ENCODE data around the gene PRDX5. TPM values are rescaled to one million over a fixed set of nuclear protein-coding genes. Genes with fewer than 3 reads are reported as not detected.

PRDX5 gene
- total RNA-seq: 238 and 245 TPM in 2 replicates

DNA sequence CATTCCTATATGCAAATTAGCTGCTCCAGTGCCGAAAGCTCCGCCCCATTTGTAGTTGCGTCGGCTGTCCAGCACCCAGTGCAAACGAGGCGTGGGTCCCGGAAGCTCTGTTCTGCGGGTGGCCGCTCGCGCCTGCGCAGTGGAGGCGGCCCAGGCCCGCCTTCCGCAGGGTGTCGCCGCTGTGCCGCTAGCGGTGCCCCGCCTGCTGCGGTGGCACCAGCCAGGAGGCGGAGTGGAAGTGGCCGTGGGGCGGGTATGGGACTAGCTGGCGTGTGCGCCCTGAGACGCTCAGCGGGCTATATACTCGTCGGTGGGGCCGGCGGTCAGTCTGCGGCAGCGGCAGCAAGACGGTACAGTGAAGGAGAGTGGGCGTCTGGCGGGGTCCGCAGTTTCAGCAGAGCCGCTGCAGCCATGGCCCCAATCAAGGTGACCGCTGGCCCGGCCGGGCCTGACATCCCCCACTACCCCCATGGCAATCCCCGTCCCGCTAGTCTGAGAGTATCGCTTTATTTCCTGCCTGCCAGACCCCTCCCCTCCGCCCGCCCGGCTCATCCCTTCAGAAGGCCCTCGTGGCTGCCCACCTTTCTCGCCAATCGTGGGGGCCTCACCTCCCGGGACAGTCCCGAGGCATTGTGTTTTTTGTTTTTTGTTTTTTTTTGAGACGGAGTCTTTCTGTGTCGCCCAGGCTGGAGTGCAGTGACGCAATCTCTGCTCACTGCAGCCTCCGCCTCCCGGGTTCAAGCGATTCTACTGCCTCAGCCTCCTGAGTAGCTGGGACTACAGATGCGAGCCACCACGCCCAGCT lies at the start of gene PRDX5:
TSS of gene PRDX5 (plus strand) at position 161 of the 805 bp plus-strand sequence. CDS start at position 256, 95 bp downstream.
- Histone ChIP-seq H2AFZ (ENCODE audit: low read length) (peak within 1 kb of the TSS; percentile 67), H3K27ac (ENCODE audit: low read depth, low read length) (peak within 1 kb of the TSS; percentile 97), H3K79me2 (ENCODE audit: insufficient read depth, low read length) (peaks cover 26% of the 10 kb centered on the region), H3K27me3 (ENCODE audit: insufficient read depth, low read length) (no peaks in the 10 kb centered on the region), H3K9me3 (ENCODE audit: low read depth, low read length) (no peaks in the 10 kb centered on the region), H3K4me3 (ENCODE audit: insufficient read depth, low read length) (peak within 1 kb of the TSS; percentile 99), H3K4me2 (ENCODE audit: insufficient read depth, low read length) (peak within 1 kb of the TSS; percentile 92), H3K4me1 (ENCODE audit: insufficient read depth, low read length) (peaks cover 11% of the 10 kb centered on the region), H3K36me3 (ENCODE audit: insufficient read depth, low read length) (peaks cover 30% of the 10 kb centered on the region), H4K20me1 (ENCODE audit: insufficient read depth, low read length) (peaks cover 7% of the 10 kb centered on the region)
- TF ChIP-seq, protein P1, sequence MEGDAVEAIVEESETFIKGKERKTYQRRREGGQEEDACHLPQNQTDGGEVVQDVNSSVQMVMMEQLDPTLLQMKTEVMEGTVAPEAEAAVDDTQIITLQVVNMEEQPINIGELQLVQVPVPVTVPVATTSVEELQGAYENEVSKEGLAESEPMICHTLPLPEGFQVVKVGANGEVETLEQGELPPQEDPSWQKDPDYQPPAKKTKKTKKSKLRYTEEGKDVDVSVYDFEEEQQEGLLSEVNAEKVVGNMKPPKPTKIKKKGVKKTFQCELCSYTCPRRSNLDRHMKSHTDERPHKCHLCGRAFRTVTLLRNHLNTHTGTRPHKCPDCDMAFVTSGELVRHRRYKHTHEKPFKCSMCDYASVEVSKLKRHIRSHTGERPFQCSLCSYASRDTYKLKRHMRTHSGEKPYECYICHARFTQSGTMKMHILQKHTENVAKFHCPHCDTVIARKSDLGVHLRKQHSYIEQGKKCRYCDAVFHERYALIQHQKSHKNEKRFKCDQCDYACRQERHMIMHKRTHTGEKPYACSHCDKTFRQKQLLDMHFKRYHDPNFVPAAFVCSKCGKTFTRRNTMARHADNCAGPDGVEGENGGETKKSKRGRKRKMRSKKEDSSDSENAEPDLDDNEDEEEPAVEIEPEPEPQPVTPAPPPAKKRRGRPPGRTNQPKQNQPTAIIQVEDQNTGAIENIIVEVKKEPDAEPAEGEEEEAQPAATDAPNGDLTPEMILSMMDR (IDR thresholded peaks at IDR 0.05; ENCODE audit: extremely low read depth, low read depth, low read length): peak; percentile 27
- DNase-seq (ENCODE audit: insufficient read length, low spot score, missing footprints): peak; percentile 100

DNA sequence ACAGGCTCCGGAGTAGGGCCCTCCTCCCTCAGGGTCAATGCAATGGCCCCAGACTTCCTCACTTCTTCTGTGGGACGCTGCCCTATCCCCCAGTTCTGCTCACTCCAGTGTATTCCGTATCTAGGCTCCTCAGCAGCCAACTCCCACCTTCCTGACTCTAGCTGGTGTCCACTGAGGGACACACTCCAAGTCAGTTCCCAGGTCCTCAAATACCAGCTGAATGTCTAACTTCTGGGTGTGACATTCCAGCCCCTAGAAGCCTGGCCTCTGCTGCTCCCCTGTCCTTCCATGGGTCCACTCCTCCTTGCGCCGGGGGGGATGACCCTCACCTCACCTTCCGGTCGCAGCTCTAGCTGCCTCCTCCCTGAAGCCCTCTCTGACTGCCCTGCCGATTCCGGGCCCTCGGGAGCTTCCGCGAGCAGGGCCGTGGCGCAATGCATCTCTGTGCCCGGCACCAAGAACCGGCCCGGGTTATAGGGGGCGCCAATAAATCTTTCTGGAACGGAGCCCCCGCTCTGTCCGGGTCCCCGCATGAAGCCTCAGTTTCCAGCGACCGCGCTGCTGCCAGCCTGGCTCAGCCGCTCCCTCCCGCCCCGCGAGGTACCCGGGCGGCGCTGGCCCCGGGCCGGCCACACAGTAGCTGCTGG lies 48.9 kb upstream of the PRDX5 start:
- H3K4me1 ChIP-seq (ENCODE audit: insufficient read depth, low read length): peaks cover 27% of the 10 kb centered on the region
- peak overlapping the region; percentile 56 for H2AFZ ChIP-seq (ENCODE audit: low read length)
- TF ChIP-seq, protein P1 (IDR thresholded peaks at IDR 0.05; ENCODE audit: extremely low read depth, low read depth, low read length): no peak
- no peaks in the 10 kb centered on the region for H3K27me3 ChIP-seq (ENCODE audit: insufficient read depth, low read length)
- peak overlapping the region; percentile 94 for H3K27ac ChIP-seq (ENCODE audit: low read depth, low read length)
- DNase-seq (ENCODE audit: insufficient read length, low spot score, missing footprints): peak; percentile 90
- H3K4me3 ChIP-seq (ENCODE audit: insufficient read depth, low read length): peak overlapping the region; percentile 74
- H4K20me1 ChIP-seq (ENCODE audit: insufficient read depth, low read length): no peaks in the 10 kb centered on the region
- H3K4me2 ChIP-seq (ENCODE audit: insufficient read depth, low read length): peak overlapping the region; percentile 96
- H3K9me3 ChIP-seq (ENCODE audit: low read depth, low read length): no peaks in the 10 kb centered on the region
- no peaks in the 10 kb centered on the region for H3K79me2 ChIP-seq (ENCODE audit: insufficient read depth, low read length)
- H3K36me3 ChIP-seq (ENCODE audit: insufficient read depth, low read length): peaks cover 23% of the 10 kb centered on the region

DNA sequence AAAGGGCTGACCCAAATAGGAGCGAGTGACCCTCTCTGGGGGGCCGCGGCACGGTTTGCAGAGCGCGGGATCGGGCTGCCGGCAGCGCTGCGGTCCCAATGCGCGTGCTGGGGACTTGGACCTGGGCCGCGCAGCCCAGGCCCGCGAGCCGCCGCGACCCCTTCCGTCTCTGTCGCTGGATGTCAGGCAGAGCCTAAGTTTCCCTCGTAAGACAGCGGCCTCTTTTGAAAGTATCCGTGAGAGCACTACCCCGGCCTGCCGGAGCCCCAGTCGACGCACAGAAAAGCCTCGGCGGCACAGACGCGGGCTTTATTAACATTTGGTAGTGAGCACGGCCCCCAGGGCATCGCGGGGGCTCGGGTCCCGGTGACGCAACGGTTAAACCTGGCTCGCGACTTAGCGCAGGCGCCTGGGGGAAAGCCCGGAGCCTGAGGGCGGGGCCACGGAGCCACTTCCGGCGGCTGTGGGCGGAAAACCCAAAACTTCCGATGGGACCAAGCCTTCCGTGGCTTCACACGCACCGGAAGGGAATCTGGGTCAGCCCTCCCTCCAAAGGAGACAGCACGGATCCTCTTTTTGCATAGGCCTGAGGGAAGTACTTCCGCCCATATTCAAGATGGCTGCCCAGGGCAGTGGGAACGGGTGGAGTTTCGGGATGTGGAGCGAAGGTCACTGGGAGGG lies 48.2 kb upstream of the PRDX5 start:
- peaks cover 19% of the 10 kb centered on the region for H3K36me3 ChIP-seq (ENCODE audit: insufficient read depth, low read length)
- H3K27me3 ChIP-seq (ENCODE audit: insufficient read depth, low read length): no peaks in the 10 kb centered on the region
- H3K4me1 ChIP-seq (ENCODE audit: insufficient read depth, low read length): peaks cover 27% of the 10 kb centered on the region
- H3K4me2 ChIP-seq (ENCODE audit: insufficient read depth, low read length): peak overlapping the region; percentile 96
- H3K27ac ChIP-seq (ENCODE audit: low read depth, low read length): peak overlapping the region; percentile 94
- peak; percentile 97 for DNase-seq (ENCODE audit: insufficient read length, low spot score, missing footprints)
- H3K4me3 ChIP-seq (ENCODE audit: insufficient read depth, low read length): peak overlapping the region; percentile 74
- peak overlapping the region; percentile 56 for H2AFZ ChIP-seq (ENCODE audit: low read length)
- no peaks in the 10 kb centered on the region for H4K20me1 ChIP-seq (ENCODE audit: insufficient read depth, low read length)
- H3K9me3 ChIP-seq (ENCODE audit: low read depth, low read length): no peaks in the 10 kb centered on the region
- TF ChIP-seq, protein P1 (IDR thresholded peaks at IDR 0.05; ENCODE audit: extremely low read depth, low read depth, low read length): no peak
- no peaks in the 10 kb centered on the region for H3K79me2 ChIP-seq (ENCODE audit: insufficient read depth, low read length)
